SK-N-DZ (cell line): ENCODE measurements around the gene KRTAP10-3.
"Not testable (repeated sequence)": the region's sequence is repeated elsewhere in the genome, so short reads cannot be mapped to it uniquely, and the experiment has no call there.

Experiments
- DNase-seq: peaks from one replicate; pipeline ENCODE4 v3.0.0-alpha.2; 2015; ENCODE audit warnings: low spot score

Gene KRTAP10-3

GRCh38 chr21:44590311-44590721 is 31.7 kb upstream of the KRTAP10-3 start:
- no peak for DNase-seq

GRCh38 chr21:44589586-44590305 is 31.2 kb upstream of the KRTAP10-3 start:
- no peak for DNase-seq

GRCh38 chr21:44589094-44589493 is 30.5 kb upstream of the KRTAP10-3 start:
- DNase-seq, result no peak

GRCh38 chr21:44585892-44586291 is 27.3 kb upstream of the KRTAP10-3 start:
- DNase-seq, result no peak

GRCh38 chr21:44583800-44584147 is 25.2 kb upstream of the KRTAP10-3 start:
- no peak for DNase-seq

- no peak for DNase-seq
Observed at GRCh38 chr21:44583089-44583799, 24.6 kb upstream of the KRTAP10-3 start.

GRCh38 chr21:44582055-44582454 is 23.5 kb upstream of the KRTAP10-3 start:
- no peak for DNase-seq

GRCh38 chr21:44581158-44581557 is 22.6 kb upstream of the KRTAP10-3 start:
- DNase-seq, result no peak

- not testable (repeated sequence) for DNase-seq
Observed at GRCh38 chr21:44580231-44580821, 21.7 kb upstream of the KRTAP10-3 start, which contains the start of gene KRTAP10-5. TSS of gene KRTAP10-5 (minus strand) at chr21:44580604. CDS start at chr21:44580578, 26 bp downstream.

- no peak for DNase-seq
Observed at GRCh38 chr21:44579833-44580144, 21.2 kb upstream of the KRTAP10-3 start.

- no peak for DNase-seq
Observed at GRCh38 chr21:44579056-44579832, 20.6 kb upstream of the KRTAP10-3 start.

GRCh38 chr21:44578371-44579055 is 19.9 kb upstream of the KRTAP10-3 start:
- DNase-seq, result no peak

GRCh38 chr21:44576025-44576420 is 17.4 kb upstream of the KRTAP10-3 start:
- no peak for DNase-seq

- no peak for DNase-seq
Observed at GRCh38 chr21:44575307-44576024, 16.9 kb upstream of the KRTAP10-3 start.

GRCh38 chr21:44574457-44575306 is 16.1 kb upstream of the KRTAP10-3 start:
- no peak for DNase-seq

- DNase-seq, result not testable (repeated sequence)
Observed at GRCh38 chr21:44573630-44574456, 15.2 kb upstream of the KRTAP10-3 start, which contains the start of gene KRTAP10-4. TSS of gene KRTAP10-4 (plus strand) at chr21:44573729. CDS start at chr21:44573759, 30 bp downstream.

GRCh38 chr21:44572959-44573583 is 14.5 kb upstream of the KRTAP10-3 start:
- DNase-seq, result no peak
